ENCODE data around the gene SLC25A13.

The SLC25A13 gene

GRCh38 chr7:96084881-96085553, 236.9 kb downstream of the SLC25A13 start:
- DNase-seq, result no peak

DNA sequence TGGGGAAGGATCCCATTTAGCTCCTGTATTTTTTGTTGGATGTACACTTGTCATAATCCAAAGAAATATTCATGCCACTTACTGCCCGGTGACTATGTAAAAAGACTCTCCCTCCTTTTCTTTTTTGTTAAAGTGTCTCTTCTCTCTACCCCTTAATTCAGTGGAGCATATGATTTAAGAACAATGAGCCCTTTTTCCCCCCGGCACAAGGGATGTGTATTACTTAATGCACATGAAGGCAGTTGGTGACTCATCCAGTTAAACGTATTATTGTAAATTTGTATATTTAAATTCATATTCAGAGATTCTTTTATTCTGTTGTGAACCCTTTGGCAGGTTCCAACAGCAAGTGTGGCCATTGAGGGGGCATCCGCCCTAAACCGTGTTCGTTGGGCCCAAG, 241.9 kb downstream of the SLC25A13 start:
- no peak for DNase-seq

- no peak for DNase-seq
These were observed 245.6 kb downstream of the SLC25A13 start for GRCh38 chr7:96076350-96076707.

- peak; percentile 45 for DNase-seq
These were observed 246.2 kb downstream of the SLC25A13 start for GRCh38 chr7:96075510-96076349.

DNA sequence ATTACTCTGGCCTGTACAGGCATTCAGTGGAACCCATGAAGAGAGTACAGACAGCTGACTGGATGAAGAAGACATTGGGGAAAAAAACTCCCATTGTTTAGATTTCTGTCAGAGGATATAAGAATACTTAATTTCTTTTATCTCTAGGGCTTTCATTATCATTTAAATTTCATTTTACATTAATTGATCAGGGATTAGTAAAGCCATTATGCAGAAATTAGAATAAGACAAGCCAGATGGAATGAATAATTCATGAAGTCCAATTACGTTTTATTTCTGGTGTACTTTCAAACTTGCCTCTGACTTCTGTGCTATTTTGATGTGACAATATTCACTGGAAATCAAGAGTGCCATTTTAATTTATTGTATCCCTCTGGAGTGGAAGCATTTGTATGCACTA, 247.0 kb downstream of the SLC25A13 start:
- no peak for DNase-seq

Data from suppressor macrophage treated with lipopolysaccharide for 4 hours (primary cell).